WERI-Rb-1 (cell line): ENCODE data around the gene GUCA1A.
"Not testable (repeated sequence)": the region's sequence is repeated elsewhere in the genome, so short reads cannot be mapped to it uniquely, and the experiment has no call there.

Experiments
- DNase-seq: peaks from one replicate; pipeline ENCODE4 v3.0.0-alpha.2; 2020
- H3K27ac ChIP-seq: fragments of 250-450 bp; sonication (Bioruptor Pico); 2 replicates; pipeline ENCODE4 v1.5.1; 2020; ENCODE audit warnings: mild to moderate bottlenecking, moderate library complexity
- H3K27me3 ChIP-seq: fragments of 250-450 bp; sonication (Bioruptor Pico); 2 replicates; pipeline ENCODE4 v1.5.1; 2021; ENCODE audit warnings: mild to moderate bottlenecking, low read depth, moderate library complexity; ENCODE audit not compliant: insufficient read depth, severe bottlenecking
- H3K36me3 ChIP-seq: fragments of 250-450 bp; sonication (Bioruptor Pico); 2 replicates; pipeline ENCODE4 v1.5.1; 2020; ENCODE audit warnings: mild to moderate bottlenecking, moderate library complexity
- H3K4me3 ChIP-seq: 2 replicates; pipeline ENCODE4 v1.5.1; 2011; ENCODE audit warnings: low read depth, mild to moderate bottlenecking, control low read depth, low read length
- H3K9me3 ChIP-seq: fragments of 250-450 bp; sonication (Bioruptor Pico); 2 replicates; pipeline ENCODE4 v1.5.1; 2021; ENCODE audit warnings: mild to moderate bottlenecking, moderate library complexity; ENCODE audit not compliant: severe bottlenecking
- CTCF ChIP-seq: IDR thresholded peaks from 2 replicates; pipeline ENCODE4 v1.5.1; 2011; ENCODE audit warnings: low read depth, mild to moderate bottlenecking, control low read depth, inconsistent platforms, low read length

GUCA1A gene

GRCh38 chr6:42210551-42210950 lies 37.4 kb downstream of the GUCA1A start:
- Histone ChIP-seq H3K27ac (peak overlapping the region; percentile 22), H3K9me3 (no peaks in the 10 kb centered on the region), H3K4me3 (no peak overlapping the region), H3K36me3 (peaks cover 57% of the 10 kb centered on the region), H3K27me3 (no peaks in the 10 kb centered on the region)
- no peak for TF ChIP-seq CTCF
- DNase-seq, result no peak

DNA sequence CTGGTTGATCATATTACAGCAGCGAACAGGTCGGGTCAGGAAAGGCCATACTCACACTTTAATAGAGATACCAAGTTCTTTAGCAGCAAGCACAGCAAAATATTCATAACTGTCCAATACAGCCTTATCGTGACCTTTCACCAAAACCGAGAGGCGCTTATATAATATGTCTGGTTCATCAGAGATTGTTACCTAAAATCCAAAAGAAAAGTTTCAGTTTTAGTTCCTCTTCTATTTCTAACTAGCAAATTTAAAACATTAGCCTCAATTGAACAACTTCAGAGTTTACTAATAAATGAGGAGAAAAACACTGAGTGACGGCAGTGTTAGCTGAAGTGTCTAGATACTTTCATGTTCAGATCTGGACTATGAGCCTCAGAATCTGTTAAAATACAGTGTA lies 38.6 kb downstream of the GUCA1A start:
- H3K27ac ChIP-seq, result no peak overlapping the region
- no peak overlapping the region for H3K4me3 ChIP-seq
- no peak for DNase-seq
- peaks cover 51% of the 10 kb centered on the region for H3K36me3 ChIP-seq
- H3K27me3 ChIP-seq, result no peaks in the 10 kb centered on the region
- H3K9me3 ChIP-seq, result no peaks in the 10 kb centered on the region
- TF ChIP-seq CTCF, result no peak

DNA sequence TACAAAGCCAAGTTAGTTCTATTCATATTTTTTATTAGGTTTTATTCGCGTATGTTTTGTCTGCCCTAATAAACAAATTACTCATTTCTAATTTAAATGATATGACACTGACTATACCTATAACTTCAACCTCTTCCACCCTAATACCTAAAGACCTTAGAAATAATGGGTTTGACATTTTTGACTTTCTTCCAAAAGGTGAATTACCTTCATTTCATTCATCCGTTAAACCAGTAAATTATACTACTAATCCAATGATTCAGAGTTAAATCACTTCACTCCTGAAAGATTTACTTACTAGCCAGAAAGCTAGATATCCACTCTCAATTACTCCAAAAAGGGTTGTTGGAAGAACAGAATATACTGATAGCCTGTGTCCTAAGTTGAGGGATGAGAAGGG lies 39.3 kb downstream of the GUCA1A start:
- H3K27me3 ChIP-seq, result no peaks in the 10 kb centered on the region
- no peak overlapping the region for H3K27ac ChIP-seq
- H3K9me3 ChIP-seq, result no peaks in the 10 kb centered on the region
- peaks cover 51% of the 10 kb centered on the region for H3K36me3 ChIP-seq
- TF ChIP-seq CTCF, result no peak
- DNase-seq, result no peak
- no peak overlapping the region for H3K4me3 ChIP-seq

DNA sequence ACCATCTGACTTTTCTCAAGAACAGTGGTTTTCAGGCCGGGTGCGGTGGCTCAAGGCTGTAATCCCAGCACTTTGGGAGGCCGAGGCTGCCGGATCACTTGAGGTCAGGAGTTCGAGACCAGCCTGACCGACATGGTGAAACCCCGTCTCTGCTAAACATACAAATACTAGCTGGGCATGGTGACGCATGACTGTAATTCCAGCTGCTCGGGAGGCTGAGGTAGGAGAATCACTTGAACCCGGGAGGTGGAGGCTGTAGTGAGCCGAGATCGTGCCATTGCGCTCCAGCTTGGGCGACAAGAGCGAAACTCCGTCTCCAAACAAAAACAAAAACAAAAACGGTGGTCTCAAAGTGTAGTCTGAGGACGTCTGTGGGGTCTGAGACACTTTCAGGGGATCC lies 43.3 kb downstream of the GUCA1A start:
- H3K36me3 ChIP-seq, result peaks cover 21% of the 10 kb centered on the region
- not testable (repeated sequence) for H3K27me3 ChIP-seq, H3K9me3 ChIP-seq, H3K4me3 ChIP-seq, H3K27ac ChIP-seq, DNase-seq

- peaks cover 17% of the 10 kb centered on the region for H3K36me3 ChIP-seq
- peak overlapping the region; percentile 99 for H3K4me3 ChIP-seq
- H3K27me3 ChIP-seq, result no peaks in the 10 kb centered on the region
- TF ChIP-seq CTCF, result no peak
- no peak for DNase-seq
- H3K27ac ChIP-seq, result peak overlapping the region; percentile 75
- H3K9me3 ChIP-seq, result no peaks in the 10 kb centered on the region
These were observed 44.0 kb downstream of the GUCA1A start for GRCh38 chr6:42217157-42217518.

DNA sequence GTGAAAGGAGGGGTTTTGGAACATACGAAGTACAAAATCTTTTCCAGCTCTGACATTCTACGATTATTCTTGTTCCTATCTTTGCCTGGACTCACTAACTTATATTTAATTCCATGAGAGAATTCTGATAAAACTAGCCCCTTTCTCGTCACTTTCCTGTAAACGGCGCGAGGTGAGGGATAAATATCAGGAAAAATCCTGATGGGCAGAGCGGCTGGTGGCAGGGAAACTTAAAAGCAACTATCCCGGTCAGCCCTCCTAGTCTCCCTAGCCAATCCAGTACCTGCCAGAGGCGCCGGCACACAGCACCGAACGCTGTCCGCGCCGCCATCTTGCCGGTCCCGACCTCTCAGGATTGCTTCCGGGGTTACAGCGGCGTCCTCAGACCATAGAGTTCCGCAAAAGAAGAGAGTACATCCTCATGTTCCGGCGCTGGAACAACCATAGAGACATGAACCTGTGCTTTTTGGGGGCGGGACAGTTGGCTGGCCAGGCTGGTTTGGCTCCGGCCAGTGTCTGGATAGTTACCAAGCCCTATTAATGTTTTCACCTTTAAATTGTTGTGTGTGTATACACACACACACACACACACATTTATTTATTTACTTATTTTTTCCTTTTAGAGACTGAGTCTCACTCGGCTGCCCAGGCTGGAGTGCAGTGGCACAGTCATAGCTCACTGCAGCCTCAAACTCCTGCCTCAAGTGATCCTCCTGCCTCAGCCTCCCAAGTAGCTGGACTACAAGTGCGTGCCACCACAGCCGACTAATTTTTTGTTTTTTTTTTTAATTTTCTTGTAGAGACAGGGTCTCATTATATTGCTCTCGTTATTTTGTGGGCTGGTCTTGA lies 44.6 kb downstream of the GUCA1A start, which contains the start of gene MRPS10:
TSS of gene MRPS10 (minus strand) at position 343 of the 849 bp plus-strand sequence. CDS start at position 331, 12 bp downstream.
- Histone ChIP-seq H3K4me3 (peak within 1 kb of the TSS; percentile 99), H3K36me3 (peaks cover 14% of the 10 kb centered on the region), H3K27ac (peak within 1 kb of the TSS; percentile 75), H3K9me3 (no peaks in the 10 kb centered on the region), H3K27me3 (no peaks in the 10 kb centered on the region)
- TF ChIP-seq CTCF, result no peak
- DNase-seq, result peak; percentile 99
